NCI-H69 (cell line): ENCODE results near the gene COQ2.

Experiments used
- DNase-seq: peaks from one replicate; lab custom pipeline; 2025; lab: John Stamatoyannopoulos, UW

The COQ2 gene

GRCh38 chr4:83216959-83217683 is 67.5 kb downstream of the COQ2 start:
- no peak for DNase-seq

DNA sequence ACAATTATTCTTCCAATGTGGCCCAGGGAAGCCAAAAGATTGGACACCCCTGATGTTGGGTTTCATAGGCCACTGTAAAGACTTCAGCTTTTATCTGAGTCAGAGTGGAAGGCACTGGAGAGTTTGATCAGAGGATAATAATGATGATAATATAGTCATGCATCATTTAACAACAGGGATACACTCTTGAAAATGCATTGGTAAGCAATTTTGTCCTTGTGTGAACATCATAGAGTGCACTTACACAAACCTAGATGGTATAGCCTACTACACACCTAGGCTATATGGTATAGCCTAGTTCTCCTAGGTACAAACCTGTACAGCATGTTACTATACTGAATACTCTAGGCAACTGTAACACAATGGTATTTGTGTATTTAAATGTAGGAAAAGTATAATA is 70.5 kb downstream of the COQ2 start:
- no peak for DNase-seq
